Stimulated activated CD8-positive, alpha-beta memory T cell treated with anti-CD3 and anti-CD28 coated beads, Interleukin-15, amount 100 ng/mL, for 4 hours (primary cell): Measurements from ENCODE around the gene HIPK1.
"Not testable (repeated sequence)": the region's sequence is repeated elsewhere in the genome, so short reads cannot be mapped to it uniquely, and the experiment has no call there.

Experiments used
- DNase-seq, 2 donors: peaks; one replicate each; pipeline ENCODE4 v3.0.0-alpha.2; 2020; ENCODE audit warnings: low read depth in 2 of 2

The HIPK1 gene

GRCh38 chr1:113982949-113983348 lies 53.8 kb downstream of the HIPK1 start:
- no peak for DNase-seq

GRCh38 chr1:113983391-113983790 lies 54.3 kb downstream of the HIPK1 start:
- no peak for DNase-seq

- DNase-seq = no peak
Measured at GRCh38 chr1:113983826-113984225, 54.7 kb downstream of the HIPK1 start.

GRCh38 chr1:113984710-113985109 lies 55.6 kb downstream of the HIPK1 start:
- DNase-seq = no peak

GRCh38 chr1:113986802-113987201 lies 57.7 kb downstream of the HIPK1 start:
- no peak for DNase-seq

- no peak for DNase-seq
Measured at GRCh38 chr1:113987259-113987658, 58.1 kb downstream of the HIPK1 start.

- no peak for DNase-seq
Measured at GRCh38 chr1:113990530-113990929, 61.4 kb downstream of the HIPK1 start.

- DNase-seq = no peak
Measured at GRCh38 chr1:113990961-113991360, 61.8 kb downstream of the HIPK1 start.

- no peak for DNase-seq
Measured at GRCh38 chr1:113991467-113991997, 62.4 kb downstream of the HIPK1 start.

GRCh38 chr1:113993072-113993471 lies 63.9 kb downstream of the HIPK1 start:
- DNase-seq = no peak

GRCh38 chr1:113993766-113994165 lies 64.6 kb downstream of the HIPK1 start:
- DNase-seq = no peak

GRCh38 chr1:113995382-113995781 lies 66.3 kb downstream of the HIPK1 start:
- DNase-seq = no peak

GRCh38 chr1:113998361-113998760 lies 69.2 kb downstream of the HIPK1 start:
- DNase-seq = no peak

GRCh38 chr1:113999233-113999632 lies 70.1 kb downstream of the HIPK1 start:
- DNase-seq = no peak

- no peak for DNase-seq
Measured at GRCh38 chr1:113999799-114000198, 70.7 kb downstream of the HIPK1 start.

GRCh38 chr1:114000406-114000805 lies 71.3 kb downstream of the HIPK1 start:
- no peak for DNase-seq

GRCh38 chr1:114002492-114003239 lies 73.5 kb downstream of the HIPK1 start:
- no peak for DNase-seq

- no peak for DNase-seq
Measured at GRCh38 chr1:114003431-114003830, 74.3 kb downstream of the HIPK1 start.

GRCh38 chr1:114006825-114007224 lies 77.7 kb downstream of the HIPK1 start:
- not testable (repeated sequence) for DNase-seq

- no peak for DNase-seq
Measured at GRCh38 chr1:114008480-114008941, 79.4 kb downstream of the HIPK1 start.

GRCh38 chr1:114008993-114009392 lies 79.9 kb downstream of the HIPK1 start:
- no peak for DNase-seq

- DNase-seq = no peak
Measured at GRCh38 chr1:114009393-114009792, 80.3 kb downstream of the HIPK1 start.

- no peak for DNase-seq
Measured at GRCh38 chr1:114010433-114011184, 81.5 kb downstream of the HIPK1 start.
